Spleen (tissue), 11 donors: Measurements from ENCODE around the gene UBE2B. TPM values are rescaled to one million over a fixed set of nuclear protein-coding genes. Genes with fewer than 3 reads are reported as not detected.

ENCODE experiments used
- DNase-seq: peaks from one replicate; pipeline ENCODE4 v3.0.0-alpha.2; 2020
- H3K27ac ChIP-seq, 8 donors: fragments of 200-600 bp; sonication (generic) in 7 of 8; 1 replicate in 4 of 8; 2 replicates in 4 of 8; pipeline versions ENCODE4 v1.5.0 to v1.8.0; 2016 to 2021; ENCODE audit warnings: inconsistent platforms in 4 of 8, mild to moderate bottlenecking in 4 of 8, moderate library complexity in 1 of 8
- H3K27me3 ChIP-seq, 7 donors: fragments of 200-600 bp; sonication (generic) in 6 of 7; replicated peaks in 1 of 7; 1 replicate in 4 of 7; 2 replicates in 3 of 7; pipeline versions ENCODE4 v1.5.0 to v1.8.0; 2016 to 2021; ENCODE audit warnings: inconsistent platforms in 3 of 7, mild to moderate bottlenecking in 1 of 7
- H3K36me3 ChIP-seq, 6 donors: fragments of 200-600 bp; sonication (generic) in 5 of 6; 1 replicate in 4 of 6; 2 replicates in 2 of 6; pipeline versions ENCODE4 v1.5.0 to v1.8.0; 2016 to 2021; ENCODE audit warnings: inconsistent platforms in 2 of 6
- H3K4me1 ChIP-seq, 6 donors: fragments of 200-600 bp; sonication (generic) in 5 of 6; 1 replicate in 3 of 6; 2 replicates in 3 of 6; pipeline versions ENCODE4 v1.5.0 to v1.8.0; 2016 to 2021; ENCODE audit warnings: inconsistent platforms in 3 of 6
- H3K4me3 ChIP-seq, 8 donors: fragments of 200-600 bp; sonication (generic) in 7 of 8; 1 replicate in 4 of 8; 2 replicates in 4 of 8; pipeline versions ENCODE4 v1.5.0 to v1.8.0; 2016 to 2021; ENCODE audit warnings: inconsistent platforms in 4 of 8, mild to moderate bottlenecking in 4 of 8, moderate library complexity in 2 of 8
- H3K9me3 ChIP-seq, 8 donors: fragments of 200-600 bp; sonication (generic) in 7 of 8; 1 replicate in 4 of 8; 2 replicates in 4 of 8; pipeline versions ENCODE4 v1.5.0 to v1.8.0; 2016 to 2021; ENCODE audit warnings: inconsistent platforms in 4 of 8
- CTCF ChIP-seq, 11 experiments: fragments of 200-600 bp in 7 of 11; fragments of 450-650 bp in 4 of 11; sonication (generic) in 4 of 11; IDR thresholded peaks in 8 of 11; conservative IDR thresholded peaks in 3 of 11; 1 replicate in 7 of 11; 2 replicates in 4 of 11; pipeline versions ENCODE4 v1.4.0 to v1.8.0; 2016 to 2021; ENCODE audit warnings: antibody characterized with exemption in 11 of 11, inconsistent platforms in 4 of 11, mild to moderate bottlenecking in 1 of 11
- POLR2A ChIP-seq, 3 donors: fragments of 450-650 bp; IDR thresholded peaks; one replicate each; pipeline ENCODE4 v1.5.1; 2017; ENCODE audit warnings: antibody characterized with exemption in 3 of 3, mild to moderate bottlenecking in 1 of 3
- POLR2AphosphoS5 ChIP-seq, 3 donors: sonication (generic); formaldehyde crosslinking; IDR thresholded peaks; one replicate each; pipeline ENCODE4 v1.5.1; 2017; ENCODE audit warnings: antibody characterized with exemption in 3 of 3
- WGBS, 5 donors: extraction: QIAGEN DNeasy Blood & Tissue Kit in 3 of 5; methylation state at CpG; one replicate each; pipeline versions ENCODE4 v1.1.5 to v1.1.7; 2013 to 2018; 5-methylcytosine and 5-hydroxymethylcytosine counted together
- intact Hi-C: fragments of 100-400 bp; cut with DNase I; formaldehyde crosslinking; loops from one replicate; pipeline ENCODE4 v1.15.0; 2023; ENCODE audit warnings: low total_unique reads
- polyA plus RNA-seq, 3 donors: library from polyadenylated mRNA; stranded (reverse); fragments of 200-250 nt; gene quantifications; one replicate each; pipeline ENCODE4 v1.2.1, GENCODE V29; 2013
- total RNA-seq, 7 donors: library from RNA; depleted of rRNA in 3 of 7; stranded (reverse); fragments of >200 nt in 3 of 7; fragmentation: NEBNext Ultra II Directional in 4 of 7; extraction: Animal tissue kit (Norgen Biotek cat#: 25700) in 4 of 7; gene quantifications; one replicate each; pipeline versions ENCODE4 v1.1.0 to v1.2.1, GENCODE V29; 2016 to 2021
- donor health status: healthy with polysubstance abuse.
- donor health status: DM: no; HTN: no; CAD: no; lungs with moderate emphysema.
- donor health status: DM: no; HTN: no; CAD: no.
- donor health status: Bipolar disorder and iron deficiency.
- donor health status: healthy.
- donor health status: DM: no; HTN: no; CAD: no.
- donor health status: DM: yes; HTN: yes; CAD: no.

The UBE2B gene
- total and polyA plus RNA-seq, 10 donors = 67.7 to 117 (median 101) TPM

- H3K9me3 ChIP-seq = no peaks in the 10 kb centered on the region
- H3K4me1 ChIP-seq = peaks cover 15 to 45% (median 20%) of the 10 kb centered on the region in 6 donors
- intact Hi-C loops = no loop called here
- DNase-seq = no peak
- H3K27ac ChIP-seq = no peak overlapping the region
- no peaks in the 10 kb centered on the region for H3K36me3 ChIP-seq
- H3K27me3 ChIP-seq = no peaks in the 10 kb centered on the region
- WGBS, 5 donors = 54 to 81% (median 65%) methylated on average over 3 of the region's 3 CpGs
- TF ChIP-seq POLR2AphosphoS5 (IDR thresholded peaks at IDR 0.05) = no peak
- TF ChIP-seq POLR2A (IDR thresholded peaks at IDR 0.05) = no peak
- TF ChIP-seq CTCF (IDR thresholded peaks at IDR 0.05 in 8 of 11, conservative IDR thresholded peaks at IDR 0.05 in 3 of 11) = no peak
- no peak overlapping the region for H3K4me3 ChIP-seq
Observed at GRCh38 chr5:134440201-134440755, 68.9 kb downstream of the UBE2B start.

Other genes starting within 250 kb of the UBE2B start
- gene SKP1, start 194.6 kb upstream of the UBE2B start, total RNA-seq = 100 to 1,000 TPM; 121 to 246 (median 193) TPM
- 100 to 1,000 TPM; 142 to 354 (median 228) TPM for gene SKP1, start 194.6 kb upstream of the UBE2B start, polyA plus RNA-seq
- gene PPP2CA, start 145.5 kb upstream of the UBE2B start, total RNA-seq = 100 to 1,000 TPM in 6 of 7 donors, 10 to 100 TPM in 1; 94.3 to 175 (median 107) TPM
- 10 to 100 TPM; 23.5 to 35.5 (median 33.6) TPM for gene PPP2CA, start 145.5 kb upstream of the UBE2B start, polyA plus RNA-seq
- gene CDKL3, start 4.4 kb upstream of the UBE2B start, total RNA-seq = 1 to 10 TPM in 3 of 7 donors, under 1 TPM in 1, not detected in 3; 0.87 to 2.9 (median 1.3) TPM
- gene CDKL3, start 4.4 kb upstream of the UBE2B start, polyA plus RNA-seq = 1 to 10 TPM; 1.5 to 2.5 (median 2.5) TPM
- gene CDKN2AIPNL, start 40.3 kb downstream of the UBE2B start, total RNA-seq = 10 to 100 TPM; 13.1 to 16.5 (median 14.2) TPM
- gene CDKN2AIPNL, start 40.3 kb downstream of the UBE2B start, polyA plus RNA-seq = 10 to 100 TPM; 24.5 to 42.7 (median 30.8) TPM
- 100 to 1,000 TPM in 3 of 7 donors, 10 to 100 TPM in 4; 85.9 to 131 (median 95.9) TPM for gene JADE2, start 154.1 kb downstream of the UBE2B start, total RNA-seq
- gene JADE2, start 154.1 kb downstream of the UBE2B start, polyA plus RNA-seq = 10 to 100 TPM; 12.3 to 30.8 (median 14.8) TPM